H1 (cell line): ENCODE data around the gene ARHGAP26. TPM values are rescaled to one million over a fixed set of nuclear protein-coding genes. Genes with fewer than 3 reads are reported as not detected.
A peak's percentile ranks its signal among the peaks of the same experiment; 100 is the strongest.

Source experiments
- CTCF ChIA-PET: fragments of 300-600 bp; sonication (Branson Sonifier 250); formaldehyde crosslinking; loops from one replicate; lab custom pipeline; 2021; ENCODE audit not compliant: partially characterized antibody; lab: Charles Lee
- POLR2A ChIA-PET: fragments of 300-600 bp; sonication (Branson Sonifier 250); formaldehyde crosslinking; loops from one replicate; lab custom pipeline; 2021; ENCODE audit warnings: inconsistent platforms; ENCODE audit not compliant: partially characterized antibody; lab: Charles Lee
- DNase-seq, 2 experiments: peaks; one replicate each; pipeline versions ENCODE4 v3.0.0 to v3.0.0-alpha.2; 2010 to 2022; ENCODE audit warnings: low spot score in 2 of 2, low read depth in 1 of 2, mixed read lengths in 1 of 2
- FAIRE-seq: peaks from 2 replicates; lab custom pipeline; 2011; peaks lifted over from hg19 to GRCh38; lab: Jason Lieb, UNC
- H2AFZ ChIP-seq: 2 replicates; pipeline ENCODE4 v1.8.1; 2012; ENCODE audit warnings: low read length, inconsistent platforms
- H2AK5ac ChIP-seq: 2 replicates; pipeline ENCODE4 v1.6.1; 2013; ENCODE audit warnings: low read depth, low read length
- H2BK120ac ChIP-seq: replicated peaks from 2 replicates; pipeline ENCODE3; 2013; ENCODE audit warnings: low read depth, low read length, inconsistent platforms
- H2BK12ac ChIP-seq: 2 replicates; pipeline ENCODE4 v1.6.1; 2013; ENCODE audit warnings: low read depth, low read length
- H2BK15ac ChIP-seq: 2 replicates; pipeline ENCODE4 v1.6.1; 2013; ENCODE audit warnings: low read length
- H2BK20ac ChIP-seq: 2 replicates; pipeline ENCODE4 v1.6.1; 2013; ENCODE audit warnings: low read length
- H2BK5ac ChIP-seq: 2 replicates; pipeline ENCODE4 v1.6.1; 2013; ENCODE audit warnings: low read depth, low read length
- H3K14ac ChIP-seq: 2 replicates; pipeline ENCODE4 v1.6.1; 2013; ENCODE audit warnings: inconsistent platforms; ENCODE audit not compliant: insufficient read length
- H3K18ac ChIP-seq: 2 replicates; pipeline ENCODE4 v1.6.1; 2013; ENCODE audit warnings: low read length; ENCODE audit errors: extremely low read depth
- H3K23ac ChIP-seq: 2 replicates; pipeline ENCODE4 v1.6.1; 2013; ENCODE audit warnings: inconsistent platforms; ENCODE audit not compliant: insufficient read length
- H3K23me2 ChIP-seq: 2 replicates; pipeline ENCODE4 v1.6.1; 2013; ENCODE audit warnings: low read depth, low read length
- H3K27ac ChIP-seq: 2 replicates; pipeline ENCODE4 v1.6.1; 2011; ENCODE audit warnings: low read depth, low read length, inconsistent platforms
- H3K27me3 ChIP-seq, 4 experiments: replicated peaks in 1 of 4; 1 replicate in 1 of 4; 2 replicates in 3 of 4; pipeline versions ENCODE4 v1.6.1 to v1.8.1; 2011 to 2013; ENCODE audit warnings: low read length in 3 of 4, mild to moderate bottlenecking in 3 of 4, inconsistent platforms in 2 of 4, mixed read lengths in 2 of 4, moderate library complexity in 1 of 4; ENCODE audit not compliant: control insufficient read depth in 3 of 4, insufficient read depth in 3 of 4; ENCODE audit errors: extremely low read depth in 1 of 4
- H3K36me3 ChIP-seq, 4 experiments: 2 replicates each; pipeline versions ENCODE4 v1.6.1 to v1.8.1; 2011 to 2013; ENCODE audit warnings: mild to moderate bottlenecking in 4 of 4, low read length in 3 of 4, moderate library complexity in 2 of 4, control low read depth in 1 of 4, inconsistent platforms in 1 of 4; ENCODE audit not compliant: insufficient read depth in 4 of 4, control insufficient read depth in 2 of 4
- H3K4ac ChIP-seq: replicated peaks from 2 replicates; pipeline ENCODE3; 2013; ENCODE audit warnings: low read length, low read depth, mixed read lengths, inconsistent platforms; ENCODE audit not compliant: insufficient read length
- H3K4me1 ChIP-seq, 4 experiments: replicated peaks in 1 of 4; 1 replicate in 1 of 4; 2 replicates in 3 of 4; pipeline versions ENCODE4 v1.6.1 to v1.8.1; 2011 to 2013; ENCODE audit warnings: low read length in 3 of 4, inconsistent platforms in 2 of 4, mixed read lengths in 1 of 4; ENCODE audit not compliant: insufficient read depth in 4 of 4, control insufficient read depth in 3 of 4
- H3K4me2 ChIP-seq, 2 experiments: 2 replicates each; pipeline versions ENCODE4 v1.6.1 to v1.8.1; 2011 to 2013; ENCODE audit warnings: low read depth in 2 of 2, low read length in 2 of 2, control low read depth in 1 of 2, inconsistent platforms in 1 of 2, mild to moderate bottlenecking in 1 of 2; ENCODE audit not compliant: insufficient read depth in 1 of 2
- H3K4me3 ChIP-seq, 4 experiments: fragments of 200-600, 300-600 bp in 1 of 4; sonication (generic), shearing (Covaris generic), sonication (Bioruptor Twin) in 1 of 4; 2 replicates each; pipeline versions ENCODE4 v1.5.1 to v1.8.1; 2011 to 2016; ENCODE audit warnings: low read length in 4 of 4, low read depth in 3 of 4, control low read depth in 2 of 4, inconsistent platforms in 2 of 4, mild to moderate bottlenecking in 2 of 4, mixed read lengths in 1 of 4, moderate library complexity in 1 of 4; ENCODE audit not compliant: insufficient read depth in 2 of 4; ENCODE audit errors: extremely low read depth in 1 of 4
- H3K56ac ChIP-seq: replicated peaks from 2 replicates; pipeline ENCODE3; 2013; ENCODE audit warnings: low read depth, mild to moderate bottlenecking, mixed read lengths, low read length, inconsistent platforms; ENCODE audit not compliant: insufficient read length
- H3K79me1 ChIP-seq: 2 replicates; pipeline ENCODE4 v1.6.1; 2013; ENCODE audit warnings: low read depth, low read length, control low read depth
- H3K79me2 ChIP-seq, 2 experiments: 2 replicates each; pipeline versions ENCODE4 v1.6.1 to v1.8.1; 2012 to 2013; ENCODE audit warnings: low read length in 2 of 2, mild to moderate bottlenecking in 2 of 2, inconsistent platforms in 1 of 2; ENCODE audit not compliant: insufficient read depth in 2 of 2, control insufficient read depth in 1 of 2
- H3K9ac ChIP-seq, 4 experiments: replicated peaks in 1 of 4; 1 replicate in 1 of 4; 2 replicates in 3 of 4; pipeline versions ENCODE4 v1.6.1 to v1.8.1; 2011 to 2013; ENCODE audit warnings: low read depth in 3 of 4, low read length in 3 of 4, control low read depth in 2 of 4, mild to moderate bottlenecking in 2 of 4, moderate library complexity in 2 of 4, inconsistent platforms in 1 of 4; ENCODE audit errors: extremely low read depth in 1 of 4
- H3K9me3 ChIP-seq, 2 experiments: 2 replicates each; pipeline versions ENCODE4 v1.6.1 to v1.8.1; 2012 to 2013; ENCODE audit warnings: mild to moderate bottlenecking in 2 of 2, moderate library complexity in 2 of 2, control low read depth in 1 of 2, inconsistent platforms in 1 of 2, low read depth in 1 of 2, low read length in 1 of 2, mixed read lengths in 1 of 2; ENCODE audit not compliant: insufficient read depth in 2 of 2
- H4K20me1 ChIP-seq, 2 experiments: replicated peaks in 1 of 2; 2 replicates each; pipeline versions ENCODE3 to v1.8.1; 2011 to 2013; ENCODE audit warnings: inconsistent platforms in 2 of 2, low read length in 2 of 2, mild to moderate bottlenecking in 1 of 2; ENCODE audit not compliant: insufficient read depth in 2 of 2, control insufficient read depth in 1 of 2
- H4K5ac ChIP-seq: 2 replicates; pipeline ENCODE4 v1.6.1; 2013; ENCODE audit warnings: low read length, low read depth, mixed read lengths, inconsistent platforms; ENCODE audit not compliant: insufficient read length
- H4K8ac ChIP-seq: 2 replicates; pipeline ENCODE4 v1.8.0; 2013; ENCODE audit warnings: mild to moderate bottlenecking, moderate library complexity, low read length, inconsistent platforms; ENCODE audit not compliant: insufficient read depth; ENCODE audit errors: extremely low read depth
- H4K91ac ChIP-seq: replicated peaks from 2 replicates; pipeline ENCODE3; 2013; ENCODE audit warnings: low read length, mixed read lengths, inconsistent platforms; ENCODE audit not compliant: insufficient read length
- CTBP2 ChIP-seq: IDR thresholded peaks from 2 replicates; pipeline ENCODE4 v1.7.0; 2011; ENCODE audit warnings: borderline replicate concordance, mild to moderate bottlenecking, moderate library complexity, mixed read lengths, low read length; ENCODE audit not compliant: insufficient read depth, insufficient read length
- EGR1 ChIP-seq: IDR thresholded peaks from 2 replicates; pipeline ENCODE4 v1.6.1; 2011; ENCODE audit warnings: low read depth, low read length, borderline replicate concordance
- FOSL1 ChIP-seq: IDR thresholded peaks from 2 replicates; pipeline ENCODE4 v1.6.1; 2011; ENCODE audit warnings: mild to moderate bottlenecking, low read depth, low read length, moderate library complexity; ENCODE audit not compliant: insufficient read depth
- KDM5A ChIP-seq: fragments of 200-600 bp; IDR thresholded peaks from 2 replicates; pipeline ENCODE4 v1.7.1; 2012; ENCODE audit warnings: mild to moderate bottlenecking, low read length, inconsistent platforms, mixed read lengths
- NANOG ChIP-seq: IDR thresholded peaks from 2 replicates; pipeline ENCODE4 v1.6.1; 2011; ENCODE audit warnings: low read length, low read depth, mild to moderate bottlenecking, inconsistent platforms; ENCODE audit not compliant: insufficient read depth, poor library complexity, severe bottlenecking
- RFX5 ChIP-seq: IDR thresholded peaks from 2 replicates; pipeline ENCODE4 v1.6.1; 2011; ENCODE audit warnings: low read depth, low read length, improper control_type of control experiment, borderline replicate concordance
- SP1 ChIP-seq: IDR thresholded peaks from 2 replicates; pipeline ENCODE4 v1.6.1; 2011; ENCODE audit warnings: low read depth, low read length
- SP4 ChIP-seq: IDR thresholded peaks from 2 replicates; pipeline ENCODE4 v1.6.1; 2012; ENCODE audit warnings: low read length, inconsistent platforms
- SRF ChIP-seq: IDR thresholded peaks from 2 replicates; pipeline ENCODE4 v1.6.1; 2011; ENCODE audit warnings: mild to moderate bottlenecking, low read depth, low read length, moderate library complexity
- TBP ChIP-seq: IDR thresholded peaks from 2 replicates; pipeline ENCODE4 v1.6.1; 2011; ENCODE audit warnings: low read depth, low read length, improper control_type of control experiment
- WGBS, 2 experiments: shearing (Covaris generic) in 1 of 2; methylation state at CpG; one replicate each; pipeline versions ENCODE4 v1.1.6 to v1.1.7; 2013 to 2015; ENCODE audit warnings: low lambda C conversion rate in 2 of 2, mixed read lengths in 2 of 2, inconsistent platforms in 1 of 2, low coverage in 1 of 2, missing lambda C conversion rate in 1 of 2; ENCODE audit not compliant: insufficient replicate concordance in 2 of 2, insufficient coverage in 1 of 2, insufficient read length in 1 of 2; ENCODE audit errors: extremely low coverage in 1 of 2, missing lambda C conversion rate in 1 of 2; 5-methylcytosine and 5-hydroxymethylcytosine counted together
- polyA plus RNA-seq, 7 experiments: library from polyadenylated mRNA; depleted of rRNA in 3 of 7; stranded (reverse) in 5 of 7; unstranded in 2 of 7; fragments of >200 nt in 5 of 7; fragments of 200-250 nt in 2 of 7; gene quantifications; 1 replicate in 5 of 7; 2 replicates in 1 of 7; 4 replicates in 1 of 7; pipeline versions ENCODE4 v1.2.1 to v1.2.3, GENCODE V29; 2011 to 2013; ENCODE audit warnings: missing spikeins in 2 of 7, mixed read lengths in 2 of 7
- total RNA-seq: library from RNA; stranded (reverse); fragmentation: NEBNext Ultra II Directional; extraction: Animal tissue kit (Norgen Biotek cat#: 25700); gene quantifications from 2 replicates; pipeline ENCODE4 v1.2.1, GENCODE V29; 2021
- TF ChIP-seq, protein P1 (sequence below): IDR thresholded peaks from 2 replicates; pipeline ENCODE4 v1.6.1; 2012; ENCODE audit warnings: inconsistent platforms

The ARHGAP26 gene
- total and polyA plus RNA-seq, 2 of the 8 experiments (the other 6 are each of a cell fraction or from before 2014, with no cell fraction given): 7.1 to 24.8 TPM

DNA sequence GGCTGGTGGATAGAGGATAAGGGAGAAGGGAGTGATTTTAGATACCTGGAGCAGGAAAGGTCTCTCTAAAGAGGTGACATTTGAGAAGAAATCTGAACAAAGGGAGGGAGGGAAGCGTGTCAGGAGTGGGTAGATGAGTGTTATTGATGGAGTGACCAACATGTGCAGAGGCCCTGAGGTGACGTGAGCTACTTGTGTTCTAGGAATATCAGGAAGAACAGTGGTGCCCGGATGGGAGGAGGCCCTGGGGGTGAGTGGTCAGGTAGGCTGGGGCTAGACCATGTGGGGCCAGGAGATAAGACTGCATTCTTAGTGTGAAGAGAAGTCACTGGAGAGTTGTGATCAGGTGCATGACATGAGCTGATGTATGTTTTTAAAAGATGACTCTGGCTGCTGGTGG, 256.2 kb downstream of the ARHGAP26 start:
- no peak overlapping the region for H4K91ac ChIP-seq
- H3K18ac ChIP-seq: no peak overlapping the region
- H2AFZ ChIP-seq: no peak overlapping the region
- DNase-seq (no peak), FAIRE-seq (no peak)
- no peak overlapping the region for H3K56ac ChIP-seq
- no peak overlapping the region for H2BK120ac ChIP-seq
- H3K27me3 ChIP-seq: no peaks in the 10 kb centered on the region
- H2BK15ac ChIP-seq: no peak overlapping the region
- no peak overlapping the region for H2BK12ac ChIP-seq
- H3K23ac ChIP-seq: no peak overlapping the region
- peaks cover 2% of the 10 kb centered on the region; the same call in 1 of the 2 replicates for H3K23me2 ChIP-seq
- no peak overlapping the region for H4K8ac ChIP-seq
- H3K79me1 ChIP-seq: no peaks in the 10 kb centered on the region
- 91% methylated on average over 3 of the region's 3 CpGs; no CpG with 5 or more reads in 1 of the 2 experiments for WGBS, 2 experiments
- peaks cover 0 to 5% (median 2%) of the 10 kb centered on the region in 4 experiments; a peak in 2 of 7 replicates for H3K4me1 ChIP-seq
- ChIA-PET POLR2A (no interaction called here), CTCF (interaction anchor here (0.9 to 1.7 kb wide), 3 partner anchors 10 to 377 kb away, joined by 3 to 4 read pairs (median 3); partner anchors contain the start of gene NR3C1)
- H3K36me3 ChIP-seq: no peaks in the 10 kb centered on the region
- H3K9ac ChIP-seq: no peak overlapping the region
- no peak overlapping the region for H2BK5ac ChIP-seq
- no peaks in the 10 kb centered on the region for H4K20me1 ChIP-seq
- no peak overlapping the region for H2AK5ac ChIP-seq
- H3K14ac ChIP-seq: no peak overlapping the region
- H3K4me2 ChIP-seq: no peak overlapping the region
- H4K5ac ChIP-seq: no peak overlapping the region
- no peak overlapping the region for H3K27ac ChIP-seq
- no peaks in the 10 kb centered on the region for H3K79me2 ChIP-seq
- no peaks in the 10 kb centered on the region for H3K9me3 ChIP-seq
- no peak overlapping the region for H3K4me3 ChIP-seq
- no peak overlapping the region for H3K4ac ChIP-seq
- H2BK20ac ChIP-seq: 0 out of 2 replicates have a peak overlapping the region, but pooled peaks have one; percentile 23
- TF ChIP-seq RFX5 (no peak), CTBP2 (no peak), FOSL1 (no peak), SP4 (no peak), NANOG (no peak), TBP (no peak), SP1 (no peak), SRF (no peak), EGR1 (no peak), KDM5A (no peak)
- TF ChIP-seq, protein P1, sequence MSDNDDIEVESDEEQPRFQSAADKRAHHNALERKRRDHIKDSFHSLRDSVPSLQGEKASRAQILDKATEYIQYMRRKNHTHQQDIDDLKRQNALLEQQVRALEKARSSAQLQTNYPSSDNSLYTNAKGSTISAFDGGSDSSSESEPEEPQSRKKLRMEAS: no peak
